Liver (tissue), 9 donors: ENCODE measurements around the gene FERMT1. TPM values are rescaled to one million over a fixed set of nuclear protein-coding genes. Genes with fewer than 3 reads are reported as not detected.

Source experiments
- DNase-seq: peaks from one replicate; pipeline ENCODE4 v3.0.0-alpha.2; 2017; ENCODE audit warnings: low spot score
- H3K27ac ChIP-seq, 2 donors: one replicate each; pipeline ENCODE4 v1.7.0; 2013; ENCODE audit warnings: inconsistent platforms in 2 of 2, low read length in 2 of 2, control low read depth in 1 of 2, low read depth in 1 of 2, mild to moderate bottlenecking in 1 of 2
- H3K27me3 ChIP-seq, 4 donors: one replicate each; pipeline versions ENCODE4 v1.6.1 to v1.7.0; 2013; ENCODE audit warnings: low read length in 3 of 4, inconsistent platforms in 1 of 4, mild to moderate bottlenecking in 1 of 4, moderate library complexity in 1 of 4; ENCODE audit not compliant: control insufficient read depth in 4 of 4, insufficient read depth in 4 of 4
- H3K36me3 ChIP-seq, 4 donors: one replicate each; pipeline versions ENCODE4 v1.6.1 to v1.7.0; 2013; ENCODE audit warnings: low read length in 3 of 4, mild to moderate bottlenecking in 3 of 4, low read depth in 1 of 4, moderate library complexity in 1 of 4; ENCODE audit not compliant: control insufficient read depth in 4 of 4, insufficient read depth in 3 of 4
- H3K4me1 ChIP-seq, 4 donors: one replicate each; pipeline versions ENCODE4 v1.6.1 to v1.7.0; 2013; ENCODE audit warnings: low read length in 3 of 4, mild to moderate bottlenecking in 3 of 4, moderate library complexity in 1 of 4; ENCODE audit not compliant: control insufficient read depth in 4 of 4, insufficient read depth in 4 of 4
- H3K4me3 ChIP-seq, 3 donors: one replicate each; pipeline versions ENCODE4 v1.6.1 to v1.7.0; 2013; ENCODE audit warnings: low read length in 3 of 3, control low read depth in 1 of 3, low read depth in 1 of 3, mild to moderate bottlenecking in 1 of 3
- H3K9ac ChIP-seq, 2 donors: one replicate each; pipeline ENCODE4 v1.7.0; 2013; ENCODE audit warnings: low read length in 2 of 2, mild to moderate bottlenecking in 2 of 2, moderate library complexity in 2 of 2, control low read depth in 1 of 2, low read depth in 1 of 2
- H3K9me3 ChIP-seq, 4 donors: one replicate each; pipeline versions ENCODE4 v1.6.1 to v1.7.0; 2013; ENCODE audit warnings: low read length in 3 of 4; ENCODE audit not compliant: control insufficient read depth in 4 of 4
- EGR1 ChIP-seq, 2 donors: IDR thresholded peaks; 2 replicates each; pipeline ENCODE4 v1.6.1; 2016 to 2018; ENCODE audit warnings: antibody characterized with exemption in 2 of 2, low read depth in 2 of 2
- FOXA1 ChIP-seq: IDR thresholded peaks from 2 replicates; pipeline ENCODE4 v1.6.1; 2016; ENCODE audit warnings: antibody characterized with exemption
- FOXA2 ChIP-seq: IDR thresholded peaks from 2 replicates; pipeline ENCODE4 v1.6.1; 2016; ENCODE audit warnings: antibody characterized with exemption
- GABPA ChIP-seq, 2 donors: IDR thresholded peaks in 1 of 2; conservative IDR thresholded peaks in 1 of 2; 2 replicates each; pipeline ENCODE4 v1.6.1; 2016; ENCODE audit warnings: antibody characterized with exemption in 2 of 2, mild to moderate bottlenecking in 1 of 2, moderate library complexity in 1 of 2
- HNF4A ChIP-seq, 2 donors: conservative IDR thresholded peaks; 2 replicates each; pipeline ENCODE4 v1.6.1; 2016; ENCODE audit warnings: antibody characterized with exemption in 2 of 2, mild to moderate bottlenecking in 2 of 2
- HNF4G ChIP-seq: IDR thresholded peaks from 2 replicates; pipeline ENCODE4 v1.6.1; 2016; ENCODE audit warnings: antibody characterized with exemption
- JUND ChIP-seq, 2 donors: IDR thresholded peaks; 2 replicates each; pipeline ENCODE4 v1.6.1; 2016; ENCODE audit warnings: antibody characterized with exemption in 2 of 2
- RAD21 ChIP-seq, 2 donors: IDR thresholded peaks; 2 replicates each; pipeline ENCODE4 v1.6.1; 2016; ENCODE audit warnings: antibody characterized with exemption in 2 of 2, mild to moderate bottlenecking in 2 of 2
- RXRA ChIP-seq, 2 donors: IDR thresholded peaks; 2 replicates each; pipeline ENCODE4 v1.6.1; 2017 to 2018; ENCODE audit warnings: antibody characterized with exemption in 2 of 2, mild to moderate bottlenecking in 1 of 2
- SP1 ChIP-seq: IDR thresholded peaks from 2 replicates; pipeline ENCODE4 v1.6.1; 2018; ENCODE audit warnings: antibody characterized with exemption, mild to moderate bottlenecking
- TAF1 ChIP-seq: conservative IDR thresholded peaks from 2 replicates; pipeline ENCODE4 v1.6.1; 2016; ENCODE audit warnings: antibody characterized with exemption, mild to moderate bottlenecking
- YY1 ChIP-seq: IDR thresholded peaks from 2 replicates; pipeline ENCODE4 v1.6.1; 2016; ENCODE audit warnings: antibody characterized with exemption, mild to moderate bottlenecking
- WGBS: extraction: QIAGEN DNeasy Blood & Tissue Kit; methylation state at CpG from one replicate; pipeline ENCODE4 v1.1.7; 2013; 5-methylcytosine and 5-hydroxymethylcytosine counted together
- polyA plus RNA-seq, 2 donors: library from polyadenylated mRNA; stranded (reverse) in 1 of 2; unstranded in 1 of 2; fragments of 200-250 nt in 1 of 2; fragments of >200 nt in 1 of 2; fragmentation: Nextera tagmentation in 1 of 2; extraction: Ambion mirVana in 1 of 2; gene quantifications; one replicate each; pipeline versions ENCODE4 v1.2.1 to v1.2.3, GENCODE V29; 2013 to 2015
- total RNA-seq, 2 donors: library from RNA; depleted of rRNA; stranded (reverse); fragments of >200 nt; gene quantifications; one replicate each; pipeline ENCODE4 v1.2.3, GENCODE V29; 2014
- TF ChIP-seq, protein P1 (sequence below): fragments of 150-350 bp; IDR thresholded peaks from 2 replicates; pipeline ENCODE4 v1.5.1; 2017; ENCODE audit warnings: improper control_type of control experiment, low read depth, low read length; ENCODE audit not compliant: missing input control
- TF ChIP-seq, protein P2 (sequence below): IDR thresholded peaks from 2 replicates; pipeline ENCODE4 v1.6.1; 2016; ENCODE audit warnings: antibody characterized with exemption
- TF ChIP-seq, protein P3 (sequence below): IDR thresholded peaks from 2 replicates; pipeline ENCODE4 v1.6.1; 2016; ENCODE audit warnings: antibody characterized with exemption
- TF ChIP-seq, protein P4 (sequence below): IDR thresholded peaks from 2 replicates; pipeline ENCODE4 v1.6.1; 2016; ENCODE audit warnings: antibody characterized with exemption, mild to moderate bottlenecking
- donor health status: healthy.
- donor health status: healthy.
- donor health status: healthy.
- donor health status: healthy.
- donor health status: healthy.

FERMT1 gene
- total and polyA plus RNA-seq, 4 donors: 0.11 to 0.42 (median 0.21) TPM

- Histone ChIP-seq H3K27me3 (no peaks in the 10 kb centered on the region), H3K9ac (no peak overlapping the region), H3K9me3 (no peaks in the 10 kb centered on the region), H3K36me3 (peaks cover 7 to 35% (median 27%) of the 10 kb centered on the region in 4 donors), H3K27ac (no peak overlapping the region), H3K4me1 (peaks cover 0 to 8% (median 1%) of the 10 kb centered on the region in 4 donors), H3K4me3 (no peak overlapping the region)
- WGBS: 75% methylated on average over 6 of the region's 6 CpGs
- TF ChIP-seq YY1: no peak
- TF ChIP-seq, protein P1, sequence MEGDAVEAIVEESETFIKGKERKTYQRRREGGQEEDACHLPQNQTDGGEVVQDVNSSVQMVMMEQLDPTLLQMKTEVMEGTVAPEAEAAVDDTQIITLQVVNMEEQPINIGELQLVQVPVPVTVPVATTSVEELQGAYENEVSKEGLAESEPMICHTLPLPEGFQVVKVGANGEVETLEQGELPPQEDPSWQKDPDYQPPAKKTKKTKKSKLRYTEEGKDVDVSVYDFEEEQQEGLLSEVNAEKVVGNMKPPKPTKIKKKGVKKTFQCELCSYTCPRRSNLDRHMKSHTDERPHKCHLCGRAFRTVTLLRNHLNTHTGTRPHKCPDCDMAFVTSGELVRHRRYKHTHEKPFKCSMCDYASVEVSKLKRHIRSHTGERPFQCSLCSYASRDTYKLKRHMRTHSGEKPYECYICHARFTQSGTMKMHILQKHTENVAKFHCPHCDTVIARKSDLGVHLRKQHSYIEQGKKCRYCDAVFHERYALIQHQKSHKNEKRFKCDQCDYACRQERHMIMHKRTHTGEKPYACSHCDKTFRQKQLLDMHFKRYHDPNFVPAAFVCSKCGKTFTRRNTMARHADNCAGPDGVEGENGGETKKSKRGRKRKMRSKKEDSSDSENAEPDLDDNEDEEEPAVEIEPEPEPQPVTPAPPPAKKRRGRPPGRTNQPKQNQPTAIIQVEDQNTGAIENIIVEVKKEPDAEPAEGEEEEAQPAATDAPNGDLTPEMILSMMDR: no peak
- TF ChIP-seq, protein P2, sequence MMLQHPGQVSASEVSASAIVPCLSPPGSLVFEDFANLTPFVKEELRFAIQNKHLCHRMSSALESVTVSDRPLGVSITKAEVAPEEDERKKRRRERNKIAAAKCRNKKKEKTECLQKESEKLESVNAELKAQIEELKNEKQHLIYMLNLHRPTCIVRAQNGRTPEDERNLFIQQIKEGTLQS: no peak
- TF ChIP-seq GABPA (IDR thresholded peaks at IDR 0.05 in 1 of 2, conservative IDR thresholded peaks at IDR 0.05 in 1 of 2): no peak
- no peak for TF ChIP-seq FOXA2
- no peak for TF ChIP-seq RAD21 (IDR thresholded peaks at IDR 0.05)
- TF ChIP-seq, protein P3, sequence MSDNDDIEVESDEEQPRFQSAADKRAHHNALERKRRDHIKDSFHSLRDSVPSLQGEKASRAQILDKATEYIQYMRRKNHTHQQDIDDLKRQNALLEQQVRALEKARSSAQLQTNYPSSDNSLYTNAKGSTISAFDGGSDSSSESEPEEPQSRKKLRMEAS: no peak
- TF ChIP-seq JUND (IDR thresholded peaks at IDR 0.05): no peak
- no peak for TF ChIP-seq FOXA1
- TF ChIP-seq TAF1: no peak
- TF ChIP-seq EGR1 (IDR thresholded peaks at IDR 0.05; ENCODE audit: low read depth in 2 of 2): no peak
- no peak for TF ChIP-seq HNF4G
- no peak for TF ChIP-seq HNF4A (conservative IDR thresholded peaks at IDR 0.05)
- DNase-seq: no peak
Observed at GRCh38 chr20:6030453-6031080, 92.3 kb downstream of the FERMT1 start.

DNA sequence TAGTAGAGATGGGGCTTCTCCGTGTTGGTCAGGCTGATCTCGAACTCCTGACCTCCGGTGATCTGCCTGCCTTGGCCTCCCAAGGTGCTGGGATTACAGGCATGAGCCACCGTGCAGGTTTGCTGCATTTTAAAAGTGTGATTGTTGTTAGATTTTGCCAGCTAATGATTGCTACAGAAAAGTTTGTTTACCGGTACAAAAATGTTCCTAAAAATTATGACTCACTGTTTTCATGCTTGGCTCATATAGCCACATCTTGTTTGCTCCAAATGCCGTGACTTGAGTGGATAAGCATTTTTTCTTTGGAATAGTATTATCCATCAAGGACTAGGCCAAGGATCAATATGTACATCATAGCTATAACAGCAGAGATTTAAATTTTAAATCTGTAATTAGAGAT lies 93.3 kb downstream of the FERMT1 start:
- no peak for TF ChIP-seq RXRA (IDR thresholded peaks at IDR 0.05)
- TF ChIP-seq, protein P2: no peak
- no peak for TF ChIP-seq FOXA1
- no peak for TF ChIP-seq EGR1 (IDR thresholded peaks at IDR 0.05; ENCODE audit: low read depth in 2 of 2)
- TF ChIP-seq FOXA2: no peak
- TF ChIP-seq, protein P1: no peak
- no peak for TF ChIP-seq HNF4A (conservative IDR thresholded peaks at IDR 0.05)
- TF ChIP-seq GABPA (IDR thresholded peaks at IDR 0.05 in 1 of 2, conservative IDR thresholded peaks at IDR 0.05 in 1 of 2): no peak
- TF ChIP-seq SP1: no peak
- TF ChIP-seq, protein P4, sequence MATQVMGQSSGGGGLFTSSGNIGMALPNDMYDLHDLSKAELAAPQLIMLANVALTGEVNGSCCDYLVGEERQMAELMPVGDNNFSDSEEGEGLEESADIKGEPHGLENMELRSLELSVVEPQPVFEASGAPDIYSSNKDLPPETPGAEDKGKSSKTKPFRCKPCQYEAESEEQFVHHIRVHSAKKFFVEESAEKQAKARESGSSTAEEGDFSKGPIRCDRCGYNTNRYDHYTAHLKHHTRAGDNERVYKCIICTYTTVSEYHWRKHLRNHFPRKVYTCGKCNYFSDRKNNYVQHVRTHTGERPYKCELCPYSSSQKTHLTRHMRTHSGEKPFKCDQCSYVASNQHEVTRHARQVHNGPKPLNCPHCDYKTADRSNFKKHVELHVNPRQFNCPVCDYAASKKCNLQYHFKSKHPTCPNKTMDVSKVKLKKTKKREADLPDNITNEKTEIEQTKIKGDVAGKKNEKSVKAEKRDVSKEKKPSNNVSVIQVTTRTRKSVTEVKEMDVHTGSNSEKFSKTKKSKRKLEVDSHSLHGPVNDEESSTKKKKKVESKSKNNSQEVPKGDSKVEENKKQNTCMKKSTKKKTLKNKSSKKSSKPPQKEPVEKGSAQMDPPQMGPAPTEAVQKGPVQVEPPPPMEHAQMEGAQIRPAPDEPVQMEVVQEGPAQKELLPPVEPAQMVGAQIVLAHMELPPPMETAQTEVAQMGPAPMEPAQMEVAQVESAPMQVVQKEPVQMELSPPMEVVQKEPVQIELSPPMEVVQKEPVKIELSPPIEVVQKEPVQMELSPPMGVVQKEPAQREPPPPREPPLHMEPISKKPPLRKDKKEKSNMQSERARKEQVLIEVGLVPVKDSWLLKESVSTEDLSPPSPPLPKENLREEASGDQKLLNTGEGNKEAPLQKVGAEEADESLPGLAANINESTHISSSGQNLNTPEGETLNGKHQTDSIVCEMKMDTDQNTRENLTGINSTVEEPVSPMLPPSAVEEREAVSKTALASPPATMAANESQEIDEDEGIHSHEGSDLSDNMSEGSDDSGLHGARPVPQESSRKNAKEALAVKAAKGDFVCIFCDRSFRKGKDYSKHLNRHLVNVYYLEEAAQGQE: no peak
- peaks cover 7 to 38% (median 25%) of the 10 kb centered on the region in 4 donors for H3K36me3 ChIP-seq
- H3K27me3 ChIP-seq: no peaks in the 10 kb centered on the region
- 68% methylated on average over 6 of the region's 6 CpGs for WGBS
- no peak overlapping the region for H3K27ac ChIP-seq
- no peaks in the 10 kb centered on the region for H3K9me3 ChIP-seq
- no peak overlapping the region for H3K9ac ChIP-seq
- peaks cover 0 to 8% (median 1%) of the 10 kb centered on the region in 4 donors for H3K4me1 ChIP-seq
- no peak for DNase-seq
- H3K4me3 ChIP-seq: no peak overlapping the region
